ENCODE results near the gene BAZ1B.
"Not testable (repeated sequence)": the region's sequence is repeated elsewhere in the genome, so short reads cannot be mapped to it uniquely, and the experiment has no call there.

The BAZ1B gene

DNA sequence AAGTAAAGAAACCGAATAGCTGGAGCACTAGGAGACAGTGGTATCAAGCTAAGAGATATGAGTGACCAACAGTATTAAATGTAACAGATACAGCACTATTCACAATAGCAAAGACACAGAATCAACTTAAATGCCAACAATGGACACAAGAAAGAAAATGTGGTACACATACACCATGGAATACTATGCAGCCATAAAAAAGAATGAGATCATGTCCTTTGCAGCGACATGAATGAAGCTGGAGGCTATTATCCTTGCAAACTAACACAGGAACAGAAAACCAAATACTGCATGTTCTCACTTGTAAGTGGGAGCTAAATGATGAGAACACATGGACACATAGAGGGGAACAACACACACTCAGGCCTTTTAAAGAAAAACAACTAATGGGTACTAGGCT is 26.6 kb downstream of the BAZ1B start:
- DNase-seq: not testable (repeated sequence)

DNA sequence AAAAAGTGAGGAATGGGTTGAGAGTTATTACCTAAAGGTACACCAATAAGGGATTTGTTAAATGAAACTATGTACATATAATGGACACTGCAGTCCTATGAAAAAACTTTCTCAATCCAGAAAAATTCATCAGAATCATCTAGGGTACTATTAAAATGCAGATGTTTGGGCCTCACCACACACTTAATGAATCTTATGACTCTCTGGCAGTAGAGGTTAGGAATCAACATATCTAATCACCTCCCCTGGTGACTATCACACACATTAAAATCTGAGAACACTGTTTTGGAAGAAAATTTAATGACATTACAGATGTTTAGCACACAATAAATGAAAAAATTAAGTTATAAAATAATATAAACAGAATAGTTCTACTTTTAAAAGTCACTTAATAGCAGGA is 32.1 kb downstream of the BAZ1B start:
- DNase-seq: no peak

GRCh38 chr7:73487486-73487885 is 34.6 kb downstream of the BAZ1B start:
- no peak for DNase-seq

DNA sequence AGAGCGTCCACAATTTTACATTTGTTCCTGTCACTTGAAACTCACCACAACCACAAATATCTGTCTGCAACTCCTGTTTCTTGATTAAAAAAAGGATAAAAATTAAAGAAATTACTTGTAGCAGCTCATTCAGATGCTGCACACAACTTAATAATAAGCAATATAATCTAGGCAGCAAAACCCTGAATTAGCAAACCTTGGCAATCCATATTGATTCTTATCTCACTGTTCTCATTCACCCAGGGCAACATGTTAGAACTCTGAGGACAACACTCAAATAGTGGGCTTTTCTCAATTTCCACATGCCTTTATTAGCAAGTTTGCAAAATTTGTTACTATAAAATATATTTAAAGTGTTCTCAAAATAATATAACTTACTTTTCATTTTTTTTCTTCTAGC is 38.9 kb downstream of the BAZ1B start:
- DNase-seq: no peak

DNA sequence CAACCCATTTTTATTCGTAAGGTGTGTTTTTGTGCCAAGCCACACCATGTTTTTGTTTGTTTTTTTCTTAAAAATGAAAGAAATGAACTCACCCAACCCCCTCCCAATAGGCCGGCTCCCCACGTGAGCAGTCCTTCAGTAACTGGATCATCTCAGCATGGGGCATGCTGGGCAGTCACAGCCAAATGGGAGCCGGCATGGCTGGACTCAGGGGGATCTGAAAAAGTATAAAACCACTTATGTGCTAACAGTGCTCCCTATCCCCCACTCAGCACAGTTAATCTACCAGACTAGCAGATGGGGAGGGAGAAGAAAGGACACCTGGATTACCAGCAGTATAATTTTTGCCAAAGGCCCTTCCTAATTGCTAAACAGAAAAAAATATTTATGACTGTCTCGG is 39.3 kb downstream of the BAZ1B start:
- no peak for DNase-seq

DNA sequence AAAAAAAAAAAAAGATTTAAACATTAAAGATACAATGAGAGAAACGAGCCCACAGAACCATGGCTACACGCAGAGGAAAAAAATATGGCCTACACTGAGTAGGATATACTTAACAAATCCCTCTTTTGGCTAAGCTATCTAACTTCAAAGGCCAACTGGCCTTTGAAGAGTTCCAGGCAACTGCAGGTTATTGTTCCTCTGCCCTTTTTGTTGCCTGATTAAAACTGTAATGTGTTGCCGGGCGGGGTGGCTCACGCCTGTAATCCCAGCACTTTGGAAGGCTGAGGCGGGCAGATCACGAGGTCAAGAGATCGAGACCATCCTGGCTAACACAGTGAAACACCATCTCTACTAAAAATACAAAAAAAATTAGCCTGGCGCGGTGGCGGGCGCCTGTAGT is 40.6 kb downstream of the BAZ1B start:
- DNase-seq: not testable (repeated sequence)

DNA sequence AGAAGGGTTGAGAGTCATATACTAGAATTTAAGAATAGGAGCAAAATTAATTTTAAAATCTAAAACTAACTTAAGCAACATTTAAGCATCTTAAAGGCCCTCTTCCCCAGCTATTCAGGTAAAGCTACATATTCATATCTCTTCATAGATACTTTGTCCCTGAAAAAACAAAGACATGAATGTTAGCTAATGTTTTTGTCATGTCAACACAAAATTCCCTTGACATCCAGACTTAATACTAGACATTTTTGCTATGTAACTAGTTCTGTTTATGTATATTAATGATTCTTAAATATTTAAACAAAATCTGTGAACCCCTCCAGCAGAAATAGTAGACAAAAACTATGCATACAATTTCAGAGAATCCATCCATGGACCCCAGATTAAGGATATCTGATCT is 43.5 kb downstream of the BAZ1B start:
- DNase-seq: no peak

DNA sequence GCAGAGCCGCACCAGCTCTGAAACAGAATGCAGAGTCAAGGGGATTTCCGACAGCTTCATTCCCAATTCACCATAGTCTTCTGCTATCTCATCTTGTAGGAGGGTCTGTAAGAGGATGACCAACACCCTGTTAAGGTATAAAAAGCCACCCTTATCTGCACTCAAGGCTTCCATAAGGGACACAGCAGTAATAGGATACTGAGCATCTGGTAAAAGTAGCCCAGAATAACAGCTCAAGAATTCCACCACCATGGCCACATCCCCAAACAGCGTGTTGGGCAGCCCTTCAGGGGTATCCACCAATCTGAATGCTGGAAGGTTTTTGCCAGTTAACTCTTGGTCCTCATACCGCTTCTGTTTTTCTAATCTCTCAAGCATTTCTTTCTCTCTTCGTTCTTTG is 44.7 kb downstream of the BAZ1B start:
- DNase-seq: no peak

GRCh38 chr7:73470208-73470607 is 51.9 kb downstream of the BAZ1B start:
- no peak for DNase-seq

DNA sequence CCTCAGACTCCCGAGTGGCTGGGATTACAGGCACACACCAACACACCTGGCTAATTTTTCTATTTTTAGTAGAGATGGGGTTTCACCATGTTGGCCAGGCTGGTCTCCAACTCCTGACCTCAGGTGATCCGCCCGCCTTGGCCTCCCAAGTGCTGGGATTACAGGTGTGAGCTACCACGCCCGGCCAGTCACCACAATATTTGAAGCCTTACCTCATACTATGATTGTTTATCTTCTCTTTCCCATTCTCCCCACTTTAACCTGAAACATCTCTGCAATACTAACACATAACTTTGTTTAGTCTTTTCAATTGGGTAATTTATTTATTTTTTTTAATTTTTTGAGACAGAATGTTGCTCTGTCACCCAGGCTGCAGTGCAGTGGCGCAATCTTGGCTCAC is 55.0 kb downstream of the BAZ1B start:
- not testable (repeated sequence) for DNase-seq

GRCh38 chr7:73466112-73466511 is 56.0 kb downstream of the BAZ1B start:
- DNase-seq: no peak

DNA sequence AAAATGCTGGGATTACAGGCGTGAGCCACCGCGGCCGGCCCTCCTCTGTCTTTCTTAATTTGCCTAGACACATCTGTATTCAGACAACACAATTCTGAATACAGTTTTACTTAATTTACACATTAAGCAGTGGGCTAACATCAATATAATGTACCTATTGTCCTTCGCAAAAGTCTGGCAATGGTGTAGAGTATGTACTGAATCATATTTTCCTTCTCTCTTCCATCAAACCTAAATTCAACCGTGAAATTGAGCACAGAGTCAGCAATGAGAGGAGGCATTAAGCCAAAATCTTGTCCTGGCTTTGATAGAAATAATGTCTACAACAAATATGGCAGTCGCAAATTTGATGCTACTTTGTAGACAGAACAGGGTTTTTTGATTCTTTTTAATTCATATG is 58.1 kb downstream of the BAZ1B start:
- DNase-seq: no peak

DNA sequence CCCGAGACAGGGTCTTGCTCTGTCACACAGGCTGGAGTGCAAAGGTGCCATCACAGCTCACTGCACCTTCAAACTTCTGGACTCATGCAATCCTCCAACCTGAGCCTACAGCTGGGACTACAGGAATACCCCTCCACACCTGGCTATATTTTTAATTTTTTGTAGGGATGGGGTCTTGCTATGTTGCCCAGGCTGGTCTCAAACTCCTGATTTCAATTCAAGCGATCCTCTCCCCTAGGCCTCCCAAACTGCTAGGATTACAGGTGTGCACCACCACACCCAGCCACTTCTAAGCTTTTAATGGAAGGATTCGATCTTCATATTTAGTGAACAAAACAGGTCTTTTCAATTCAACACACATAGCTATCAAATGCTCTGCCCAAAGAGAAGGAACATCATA is 58.8 kb downstream of the BAZ1B start:
- no peak for DNase-seq

DNA sequence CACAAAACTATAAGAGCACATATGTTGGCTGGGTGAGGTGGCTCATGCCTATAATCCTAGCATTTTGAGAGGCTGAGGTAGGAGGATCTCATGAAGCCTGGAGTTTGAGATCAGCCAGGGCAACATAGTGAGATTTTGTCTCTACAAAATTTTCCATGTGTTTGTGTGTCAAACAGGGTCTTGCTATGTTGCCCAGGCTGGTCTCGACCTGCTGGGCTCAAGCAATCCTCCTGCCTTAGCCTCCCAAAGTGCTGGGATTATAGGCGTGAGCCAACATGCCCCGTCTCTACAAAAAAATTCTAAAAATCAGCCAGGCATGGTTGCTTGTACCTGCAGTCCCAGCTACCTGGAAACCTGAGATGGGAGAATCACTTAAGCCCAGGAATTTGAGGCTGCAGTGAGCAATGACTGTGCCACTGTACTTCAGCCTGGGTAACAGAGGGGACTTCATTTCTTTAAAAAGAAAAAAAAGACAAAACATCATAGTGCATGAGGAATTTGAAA is 60.3 kb downstream of the BAZ1B start:
- no peak for DNase-seq

DNA sequence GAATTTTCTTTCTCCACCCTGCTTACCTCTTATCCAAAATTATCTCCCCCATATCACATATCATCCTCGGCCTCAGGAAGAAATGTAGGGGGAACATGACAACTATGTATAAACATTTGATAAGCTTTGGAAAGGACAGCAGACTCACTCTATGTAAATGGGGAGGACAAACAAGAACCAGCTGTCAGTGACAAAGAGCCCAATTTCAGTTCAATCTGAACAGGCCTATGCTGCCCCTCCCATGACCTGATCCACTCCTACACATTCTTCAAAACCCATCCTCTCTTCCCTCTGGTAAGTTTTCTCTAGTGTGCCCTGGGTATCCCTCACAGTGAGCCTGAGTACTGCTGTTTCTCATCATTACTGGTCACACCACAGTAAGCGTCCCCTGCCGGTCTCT is 67.7 kb downstream of the BAZ1B start:
- no peak for DNase-seq

DNA sequence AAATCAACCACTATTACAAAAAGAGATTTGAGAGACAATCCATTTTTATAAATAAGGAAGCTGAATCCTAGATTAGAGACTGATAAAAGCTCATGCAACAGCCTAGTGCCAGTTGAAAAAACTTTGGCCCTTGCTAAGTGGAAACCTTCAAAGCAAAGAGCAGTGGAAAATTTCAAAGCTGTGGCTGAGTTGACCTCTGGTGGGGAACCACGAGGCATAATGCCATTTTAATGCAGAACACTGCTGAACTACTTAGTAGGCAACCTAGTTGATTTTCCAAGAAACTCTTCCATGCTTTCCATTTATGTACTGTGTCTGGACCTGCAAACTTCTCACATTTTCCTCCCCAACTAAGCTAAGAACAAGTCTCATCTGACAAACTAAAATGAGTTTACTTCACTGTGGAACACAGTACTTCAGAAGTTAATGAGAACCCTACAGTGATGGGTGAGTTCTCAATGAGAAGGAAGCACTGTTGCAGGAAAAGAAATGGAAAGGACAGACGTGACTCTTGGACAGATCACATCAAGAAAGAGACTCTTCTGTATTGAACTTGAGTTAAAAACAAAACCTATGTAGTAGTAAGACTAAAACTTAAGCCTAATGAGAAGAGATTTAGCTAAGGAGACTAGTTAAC is 69.0 kb downstream of the BAZ1B start:
- no peak for DNase-seq

DNA sequence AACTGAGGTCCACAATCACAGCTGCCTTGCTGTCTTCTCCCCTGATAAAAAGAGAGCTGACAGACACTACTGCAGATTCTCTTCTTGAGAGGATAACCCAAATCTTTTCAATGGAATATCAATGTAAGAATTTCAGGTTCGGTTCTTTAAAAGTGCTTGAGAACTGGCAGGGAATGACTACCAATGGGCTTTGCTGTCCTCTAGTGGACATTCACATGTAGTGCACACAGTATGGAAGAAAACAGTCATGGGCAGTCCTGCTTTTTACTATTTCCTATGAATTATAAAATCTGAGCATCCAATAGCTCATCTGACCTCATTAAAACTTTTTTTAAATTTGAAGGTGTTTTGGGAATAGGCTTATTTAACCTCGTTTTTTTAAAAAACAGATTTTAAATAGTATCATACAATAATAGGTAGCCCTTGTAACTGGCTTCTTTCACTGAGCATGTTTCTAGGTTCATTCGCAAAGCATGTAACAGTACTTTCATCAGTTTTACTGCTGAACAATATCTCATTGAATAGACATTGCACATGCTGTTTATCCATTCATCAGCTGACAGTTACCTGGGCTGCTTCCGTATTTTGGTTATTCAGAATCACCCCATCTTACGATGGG is 70.2 kb downstream of the BAZ1B start:
- DNase-seq: peak; percentile 17

GRCh38 chr7:73449422-73449821 is 72.7 kb downstream of the BAZ1B start:
- no peak for DNase-seq

DNA sequence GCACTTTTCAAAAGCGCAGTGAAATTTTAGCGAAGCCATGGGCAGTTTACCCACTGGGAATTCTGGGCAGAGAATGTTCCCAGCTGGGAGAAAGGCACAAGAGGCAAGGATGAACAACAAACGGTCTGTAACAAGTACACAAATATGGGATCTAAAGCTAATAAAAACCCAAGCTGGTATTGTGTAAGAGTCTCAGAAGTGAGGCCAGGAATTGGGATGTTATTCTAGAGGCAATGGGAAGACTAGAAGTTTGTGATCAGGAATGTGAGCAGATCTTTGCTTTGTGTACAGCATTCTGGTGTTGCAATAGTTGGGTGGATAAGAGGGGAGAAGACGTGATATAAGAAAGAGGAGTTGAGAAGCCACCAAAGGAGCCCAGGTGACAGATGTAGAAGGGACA is 73.5 kb downstream of the BAZ1B start:
- DNase-seq: no peak

- DNase-seq: no peak
Measured at GRCh38 chr7:73447121-73447733, 74.9 kb downstream of the BAZ1B start.

- no peak for DNase-seq
Measured at GRCh38 chr7:73446682-73447081, 75.4 kb downstream of the BAZ1B start.

DNA sequence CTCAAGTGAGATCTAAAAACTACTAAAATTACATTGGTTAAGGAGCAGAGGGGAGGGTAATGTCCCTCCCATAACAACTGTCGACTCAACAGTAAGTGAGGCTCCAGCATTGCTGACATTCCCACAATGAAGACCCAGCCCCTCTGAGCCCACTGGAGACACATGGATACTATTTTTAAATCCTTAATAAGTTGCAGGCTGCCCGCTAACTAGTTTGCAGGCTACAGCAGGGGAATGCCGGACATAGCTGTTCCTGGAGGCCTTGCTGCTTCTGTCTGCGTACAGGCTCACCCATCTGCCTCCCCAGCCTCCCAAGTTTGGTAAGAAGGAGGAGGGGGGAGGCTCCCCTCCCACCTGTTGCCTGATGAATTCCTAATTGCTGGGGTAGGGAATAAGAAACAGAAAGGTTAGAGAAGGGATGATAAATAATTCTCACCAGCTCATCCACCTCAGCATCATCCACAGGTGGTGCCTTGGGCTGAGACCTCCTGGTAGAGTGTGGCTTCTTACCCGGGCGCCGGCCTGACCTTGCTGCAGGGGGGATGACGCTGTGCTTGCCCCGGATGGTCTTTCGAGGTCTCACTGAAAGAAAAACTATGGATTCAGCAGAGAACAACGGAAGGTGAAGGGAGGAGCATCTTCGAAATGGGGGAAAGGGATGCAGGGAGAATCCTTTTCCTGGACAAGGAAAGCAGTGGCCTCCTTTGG is 78.4 kb downstream of the BAZ1B start:
- no peak for DNase-seq

DNA sequence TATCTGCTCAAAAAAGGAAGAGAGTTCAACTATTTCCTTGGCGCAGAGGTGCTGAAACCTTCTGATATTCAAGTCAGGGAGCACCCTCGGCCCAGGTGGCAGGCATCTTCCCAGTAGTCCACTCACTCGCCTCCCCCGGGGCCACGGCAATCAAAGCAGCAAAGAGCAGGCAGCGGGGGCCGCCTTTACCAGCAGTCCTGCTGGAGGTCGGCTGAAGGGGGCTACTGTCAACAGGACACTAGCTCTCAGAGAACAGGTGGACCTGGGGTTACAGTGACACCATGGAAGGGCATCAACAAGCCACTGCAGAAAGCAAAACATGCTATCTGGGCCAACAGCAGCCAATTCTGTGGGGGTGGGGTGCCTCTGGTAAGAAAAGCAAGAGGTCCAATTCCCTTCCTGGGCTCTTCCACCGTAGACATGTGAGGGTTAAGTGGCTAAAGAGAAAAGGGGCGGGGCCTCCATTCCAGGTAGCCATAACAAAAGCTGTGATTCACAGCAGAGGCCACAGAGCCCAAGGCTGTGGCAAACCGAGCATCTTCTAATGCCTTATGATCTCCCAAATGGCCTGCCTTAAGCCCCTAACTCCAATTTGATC is 79.1 kb downstream of the BAZ1B start:
- no peak for DNase-seq

All from NCI-H2171 (cell line).